ENCODE data around the gene TBC1D3C.
"Not testable (repeated sequence)": the region's sequence is repeated elsewhere in the genome, so short reads cannot be mapped to it uniquely, and the experiment has no call there.

Gene TBC1D3C

DNA sequence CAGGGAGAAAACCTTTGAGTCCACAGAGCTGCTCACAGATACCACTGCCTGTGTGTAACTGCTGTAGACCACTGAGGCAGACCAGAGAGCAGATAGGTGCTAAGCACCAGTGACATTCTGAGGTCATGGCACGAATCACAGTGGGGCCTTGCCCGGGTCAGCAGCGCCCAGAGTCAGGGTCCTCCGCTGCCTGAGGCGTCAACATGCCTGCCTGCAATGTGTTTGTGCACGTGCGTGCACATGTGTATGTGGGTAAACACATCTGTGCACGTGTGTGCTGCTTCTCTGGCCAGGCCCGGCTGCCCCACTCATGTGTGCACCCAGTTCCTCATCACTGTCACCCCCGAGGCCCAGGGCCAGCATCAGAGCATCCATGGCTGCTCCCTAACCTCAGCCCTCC, at the start of gene TBC1D3C:
TBC1D3C (minus strand) TSS at position 101 of the 400 bp plus-strand sequence. CDS start 1,568 bp downstream, outside the sequence.
- DNase-seq = not testable (repeated sequence)

DNA sequence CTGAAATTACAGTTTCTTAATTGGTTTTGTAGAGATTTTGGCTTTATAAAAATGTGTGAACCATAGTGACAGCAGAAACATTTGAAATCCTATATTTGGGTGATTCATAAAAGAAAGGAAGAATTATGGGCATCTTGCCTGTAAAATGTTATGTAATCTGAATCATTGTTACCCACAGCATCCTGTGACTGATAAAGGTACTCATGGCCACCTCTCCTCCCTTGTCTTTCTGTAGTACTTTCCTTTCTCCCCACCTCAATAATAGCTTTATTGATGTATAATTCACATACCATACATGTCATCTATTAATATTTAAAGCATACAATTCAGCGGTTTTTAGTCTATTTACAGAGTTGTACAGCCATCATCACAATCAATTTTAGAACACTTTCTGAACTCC, 30.8 kb upstream of the TBC1D3C start:
- DNase-seq = not testable (repeated sequence)

DNA sequence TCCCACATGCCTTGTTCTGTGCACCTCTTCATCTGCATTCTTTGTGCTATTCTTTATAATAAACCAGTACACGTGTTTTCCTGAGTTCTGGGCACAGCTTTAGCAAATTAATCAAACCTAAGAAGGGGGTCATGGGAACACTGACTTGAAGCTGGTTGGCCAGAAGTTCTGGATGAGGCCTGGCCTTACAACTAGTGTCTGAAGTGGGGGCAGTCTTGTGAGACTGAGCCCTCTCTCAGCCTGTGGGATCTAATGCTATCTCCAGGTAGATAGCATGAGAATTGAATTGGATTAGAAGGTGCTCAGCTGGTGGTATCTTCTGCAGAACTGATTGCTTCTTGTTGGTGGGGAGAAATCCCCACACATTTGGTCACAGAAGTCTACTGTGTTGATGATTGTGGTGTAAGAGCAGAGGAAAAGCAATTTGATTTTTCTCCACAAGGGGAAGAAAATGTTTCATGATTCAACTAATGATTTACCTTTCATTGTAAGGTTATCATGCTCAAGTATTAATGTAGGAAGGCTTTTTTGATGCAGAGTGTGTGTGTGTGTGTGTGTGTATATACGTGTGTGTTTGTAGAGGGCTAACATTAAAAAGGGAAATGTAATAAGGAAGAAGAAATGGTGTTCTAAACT, 25.7 kb upstream of the TBC1D3C start:
- DNase-seq = not testable (repeated sequence)

DNA sequence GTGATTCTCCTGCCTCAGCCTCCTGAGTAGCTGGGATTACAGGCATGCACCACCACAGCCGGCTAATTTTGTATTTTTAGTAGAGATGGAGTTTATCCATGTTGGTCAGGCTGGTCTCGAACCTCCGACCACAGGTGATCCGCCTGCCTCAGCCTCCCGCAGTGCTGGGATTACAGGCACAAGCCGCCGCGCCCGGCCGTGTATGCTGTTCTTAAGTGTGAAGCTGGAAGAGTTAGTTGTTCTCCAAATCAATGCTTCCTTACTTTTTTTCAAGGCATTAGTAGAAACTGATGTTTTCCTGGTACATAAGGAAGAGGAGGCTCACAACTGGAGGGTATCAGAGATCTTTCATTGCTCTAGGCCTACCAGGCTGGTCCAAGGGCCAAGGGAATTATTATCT, 19.7 kb upstream of the TBC1D3C start:
- DNase-seq = not testable (repeated sequence)

DNA sequence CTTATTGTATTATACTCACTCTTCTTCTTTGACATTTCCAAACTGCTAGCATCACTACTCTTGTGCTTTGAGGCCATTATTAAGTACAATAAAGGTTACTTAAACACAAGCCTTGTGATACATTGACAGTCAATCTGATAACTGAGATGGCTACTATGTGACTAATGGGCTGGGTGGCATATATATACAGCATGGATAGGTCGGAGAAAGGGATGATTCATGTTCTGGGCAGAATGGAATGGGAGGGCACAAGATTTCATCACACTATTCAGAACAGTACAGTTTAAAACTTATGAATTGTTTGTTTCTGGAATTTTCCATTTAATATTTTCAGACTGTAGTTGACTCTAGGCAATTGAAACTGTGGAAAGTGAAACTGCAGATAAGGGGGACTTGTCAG, 18.9 kb upstream of the TBC1D3C start:
- DNase-seq = not testable (repeated sequence)

All from right forelimb (tissue), 1 donor.